WTC11 (cell line): ENCODE measurements around the gene ACSL4. TPM values are rescaled to one million over a fixed set of nuclear protein-coding genes. Genes with fewer than 3 reads are reported as not detected.

ENCODE experiments used
- ATAC-seq: fragments of 200-7000 bp; cut with Tn5 transposase; 2 replicates; pipeline ENCODE4 v1.10.0; 2021; ENCODE audit warnings: mild to moderate bottlenecking, moderate library complexity
- CTCF ChIA-PET: fragments of 300-600 bp; sonication (Branson Sonifier 250); formaldehyde crosslinking; loops from one replicate; lab custom pipeline; 2021; ENCODE audit warnings: antibody characterized with exemption; lab: Charles Lee
- POLR2A ChIA-PET: fragments of 350-600 bp; sonication (Branson Sonifier 250); formaldehyde crosslinking; loops from one replicate; lab custom pipeline; 2021; ENCODE audit warnings: antibody characterized with exemption; lab: Charles Lee
- DNase-seq: peaks from one replicate; pipeline ENCODE4 v3.0.0; 2021; ENCODE audit warnings: low spot score
- H3K27ac Mint-ChIP-seq: 2 replicates; pipeline ENCODE4 v1.8.0; 2021; ENCODE audit warnings: mixed read lengths
- H3K27me3 Mint-ChIP-seq: 2 replicates; pipeline ENCODE4 v1.8.0; 2021; ENCODE audit warnings: low read depth, mild to moderate bottlenecking, moderate library complexity, mixed read lengths
- H3K36me3 Mint-ChIP-seq: 2 replicates; pipeline ENCODE4 v1.8.0; 2021; ENCODE audit warnings: mixed read lengths
- H3K4me1 Mint-ChIP-seq: 2 replicates; pipeline ENCODE4 v1.8.0; 2022; ENCODE audit warnings: mixed read lengths
- H3K4me3 Mint-ChIP-seq: 2 replicates; pipeline ENCODE4 v1.8.0; 2021; ENCODE audit warnings: mild to moderate bottlenecking, moderate library complexity, mixed read lengths
- H3K9me3 Mint-ChIP-seq: 2 replicates; pipeline ENCODE4 v1.8.0; 2021; ENCODE audit warnings: mixed read lengths
- ATF1 ChIP-seq: sonication (generic); formaldehyde crosslinking; IDR thresholded peaks from 2 replicates; pipeline ENCODE4 v1.8.1; 2023; ENCODE audit warnings: mild to moderate bottlenecking, moderate library complexity, missing genetic modification reagents
- FOXP1 ChIP-seq: sonication (generic); formaldehyde crosslinking; IDR thresholded peaks from 2 replicates; pipeline ENCODE4 v1.8.0; 2022; ENCODE audit warnings: missing genetic modification reagents, mild to moderate bottlenecking, moderate library complexity, borderline replicate concordance
- GRHL2 ChIP-seq: fragments of 250-450 bp; sonication (Bioruptor Pico); IDR thresholded peaks from 2 replicates; pipeline ENCODE4 v1.8.0; 2022; ENCODE audit warnings: mild to moderate bottlenecking, moderate library complexity; ENCODE audit not compliant: insufficient replicate concordance, severe bottlenecking
- IRF2 ChIP-seq: sonication (generic); formaldehyde crosslinking; IDR thresholded peaks from 2 replicates; pipeline ENCODE4 v1.8.0; 2022; ENCODE audit warnings: low read depth, missing genetic modification reagents, borderline replicate concordance
- JAZF1 ChIP-seq: fragments of 250-450 bp; sonication (Bioruptor Pico); IDR thresholded peaks from 2 replicates; pipeline ENCODE4 v1.9.0; 2021; ENCODE audit warnings: moderate library complexity, mild to moderate bottlenecking, inconsistent platforms
- MYBL2 ChIP-seq: sonication (generic); formaldehyde crosslinking; IDR thresholded peaks from 2 replicates; pipeline ENCODE4 v1.8.1; 2023; ENCODE audit warnings: mild to moderate bottlenecking, moderate library complexity, missing genetic modification reagents
- NFATC4 ChIP-seq: fragments of 250-450 bp; sonication (Bioruptor Pico); IDR thresholded peaks from 2 replicates; pipeline ENCODE4 v1.9.0; 2021; ENCODE audit warnings: mild to moderate bottlenecking
- NR1H2 ChIP-seq: sonication (generic); formaldehyde crosslinking; IDR thresholded peaks from 2 replicates; pipeline ENCODE4 v1.9.0; 2021; ENCODE audit warnings: mild to moderate bottlenecking, moderate library complexity, missing genetic modification reagents
- OVOL2 ChIP-seq: fragments of 250-450 bp; sonication (Bioruptor Pico); IDR thresholded peaks from 2 replicates; pipeline ENCODE4 v1.9.0; 2021; ENCODE audit warnings: mild to moderate bottlenecking, borderline replicate concordance
- RELA ChIP-seq: sonication (generic); formaldehyde crosslinking; IDR thresholded peaks from 2 replicates; pipeline ENCODE4 v1.8.1; 2022; ENCODE audit warnings: missing genetic modification reagents, mild to moderate bottlenecking, borderline replicate concordance
- TP53 ChIP-seq: sonication (generic); formaldehyde crosslinking; IDR thresholded peaks from 2 replicates; pipeline ENCODE4 v1.8.1; 2023; ENCODE audit warnings: mild to moderate bottlenecking, missing genetic modification reagents
- ZNF317 ChIP-seq: sonication (generic); formaldehyde crosslinking; IDR thresholded peaks from 2 replicates; pipeline ENCODE4 v1.8.1; 2023; ENCODE audit warnings: low read depth, mild to moderate bottlenecking, moderate library complexity, missing genetic modification reagents, borderline replicate concordance
- ZNF425 ChIP-seq: fragments of 250-450 bp; sonication (Bioruptor Pico); conservative IDR thresholded peaks from 2 replicates; pipeline ENCODE4 v1.9.0; 2021; ENCODE audit warnings: mild to moderate bottlenecking
- ZSCAN18 ChIP-seq: fragments of 250-450 bp; sonication (Bioruptor Pico); IDR thresholded peaks from 2 replicates; pipeline ENCODE4 v2.1.2; 2022; ENCODE audit warnings: mild to moderate bottlenecking, moderate library complexity
- total RNA-seq: library from RNA; stranded (reverse); gene quantifications from 3 replicates; pipeline ENCODE4 v1.2.3, GENCODE V29; 2021
- TF ChIP-seq, protein P1 (sequence below): sonication (generic); formaldehyde crosslinking; IDR thresholded peaks from 2 replicates; pipeline ENCODE4 v1.8.0; 2022; ENCODE audit warnings: mild to moderate bottlenecking, missing genetic modification reagents
- TF ChIP-seq, protein P2 (sequence below): sonication (generic); formaldehyde crosslinking; IDR thresholded peaks from 2 replicates; pipeline ENCODE4 v1.8.1; 2023; ENCODE audit warnings: mild to moderate bottlenecking, missing genetic modification reagents
- TF ChIP-seq, protein P3 (sequence below): sonication (generic); formaldehyde crosslinking; conservative IDR thresholded peaks from 2 replicates; pipeline ENCODE4 v1.8.1; 2023; ENCODE audit warnings: mild to moderate bottlenecking, low read depth, missing genetic modification reagents, moderate library complexity
- TF ChIP-seq, protein P4 (sequence below): sonication (generic); formaldehyde crosslinking; IDR thresholded peaks from 2 replicates; pipeline ENCODE4 v1.8.1; 2023; ENCODE audit warnings: mild to moderate bottlenecking, missing genetic modification reagents, borderline replicate concordance
- TF ChIP-seq, protein P5 (sequence below): fragments of 250-450 bp; sonication (Bioruptor Pico); IDR thresholded peaks from 2 replicates; pipeline ENCODE4 v1.8.0; 2021; ENCODE audit warnings: mild to moderate bottlenecking

The ACSL4 gene
- total RNA-seq, 1 experiment from 2014 or later = 57.7 TPM

DNA sequence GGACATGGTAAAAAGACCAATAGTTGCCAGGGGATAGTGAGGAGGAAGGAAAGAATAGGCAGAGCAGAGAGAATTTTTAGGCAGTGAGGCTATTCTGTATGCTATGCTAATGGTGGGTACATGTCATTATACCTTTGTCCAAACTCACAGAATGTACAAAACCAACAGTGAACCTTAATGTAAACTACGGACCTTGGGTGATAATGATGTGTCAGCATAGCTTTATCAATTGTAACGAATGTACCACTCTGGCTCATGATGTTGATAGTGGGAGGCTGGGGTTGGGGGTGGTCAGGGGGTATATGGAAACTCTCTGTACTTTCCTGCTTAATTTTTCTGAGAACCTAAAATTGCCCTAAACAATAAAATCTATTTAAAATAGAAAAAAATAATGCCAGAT is 37.7 kb upstream of the ACSL4 start:
- POLR2A ChIA-PET = no interaction called here
- Mint-ChIP-seq H3K27me3 (no peaks in the 10 kb centered on the region; the same call in 1 of the 2 replicates), H3K36me3 (peaks cover 10% of the 10 kb centered on the region; the same call in 1 of the 2 replicates), H3K27ac (no peak overlapping the region), H3K9me3 (peaks cover 15% of the 10 kb centered on the region), H3K4me3 (no peak overlapping the region), H3K4me1 (peaks cover 16% of the 10 kb centered on the region)
- no peak for DNase-seq
- CTCF ChIA-PET = no interaction called here
- no peak for ATAC-seq
- TF ChIP-seq IRF2 (CRISPR knock-in tag) (no peak), ATF1 (CRISPR knock-in tag) (no peak), JAZF1 (CRISPR knock-in tag) (no peak), OVOL2 (CRISPR knock-in tag) (no peak), ZNF317 (no peak), NR1H2 (no peak), GRHL2 (no peak), NFATC4 (CRISPR knock-in tag) (no peak), ZSCAN18 (CRISPR knock-in tag) (no peak), TP53 (CRISPR knock-in tag) (no peak)
- TF ChIP-seq, protein P1, sequence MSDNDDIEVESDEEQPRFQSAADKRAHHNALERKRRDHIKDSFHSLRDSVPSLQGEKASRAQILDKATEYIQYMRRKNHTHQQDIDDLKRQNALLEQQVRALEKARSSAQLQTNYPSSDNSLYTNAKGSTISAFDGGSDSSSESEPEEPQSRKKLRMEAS (CRISPR knock-in tag) = no peak
- TF ChIP-seq, protein P2, sequence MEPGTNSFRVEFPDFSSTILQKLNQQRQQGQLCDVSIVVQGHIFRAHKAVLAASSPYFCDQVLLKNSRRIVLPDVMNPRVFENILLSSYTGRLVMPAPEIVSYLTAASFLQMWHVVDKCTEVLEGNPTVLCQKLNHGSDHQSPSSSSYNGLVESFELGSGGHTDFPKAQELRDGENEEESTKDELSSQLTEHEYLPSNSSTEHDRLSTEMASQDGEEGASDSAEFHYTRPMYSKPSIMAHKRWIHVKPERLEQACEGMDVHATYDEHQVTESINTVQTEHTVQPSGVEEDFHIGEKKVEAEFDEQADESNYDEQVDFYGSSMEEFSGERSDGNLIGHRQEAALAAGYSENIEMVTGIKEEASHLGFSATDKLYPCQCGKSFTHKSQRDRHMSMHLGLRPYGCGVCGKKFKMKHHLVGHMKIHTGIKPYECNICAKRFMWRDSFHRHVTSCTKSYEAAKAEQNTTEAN (CRISPR knock-in tag) = no peak

- no peak overlapping the region for H3K4me3 Mint-ChIP-seq
- peaks cover 22% of the 10 kb centered on the region for H3K4me1 Mint-ChIP-seq
- H3K9me3 Mint-ChIP-seq = peaks cover 5% of the 10 kb centered on the region; the same call in 1 of the 2 replicates
- ATAC-seq = peak; percentile 74
- no peaks in the 10 kb centered on the region for H3K36me3 Mint-ChIP-seq
- no peaks in the 10 kb centered on the region for H3K27me3 Mint-ChIP-seq
- TF ChIP-seq FOXP1 (CRISPR knock-in tag) = no peak
- TF ChIP-seq, protein P3, sequence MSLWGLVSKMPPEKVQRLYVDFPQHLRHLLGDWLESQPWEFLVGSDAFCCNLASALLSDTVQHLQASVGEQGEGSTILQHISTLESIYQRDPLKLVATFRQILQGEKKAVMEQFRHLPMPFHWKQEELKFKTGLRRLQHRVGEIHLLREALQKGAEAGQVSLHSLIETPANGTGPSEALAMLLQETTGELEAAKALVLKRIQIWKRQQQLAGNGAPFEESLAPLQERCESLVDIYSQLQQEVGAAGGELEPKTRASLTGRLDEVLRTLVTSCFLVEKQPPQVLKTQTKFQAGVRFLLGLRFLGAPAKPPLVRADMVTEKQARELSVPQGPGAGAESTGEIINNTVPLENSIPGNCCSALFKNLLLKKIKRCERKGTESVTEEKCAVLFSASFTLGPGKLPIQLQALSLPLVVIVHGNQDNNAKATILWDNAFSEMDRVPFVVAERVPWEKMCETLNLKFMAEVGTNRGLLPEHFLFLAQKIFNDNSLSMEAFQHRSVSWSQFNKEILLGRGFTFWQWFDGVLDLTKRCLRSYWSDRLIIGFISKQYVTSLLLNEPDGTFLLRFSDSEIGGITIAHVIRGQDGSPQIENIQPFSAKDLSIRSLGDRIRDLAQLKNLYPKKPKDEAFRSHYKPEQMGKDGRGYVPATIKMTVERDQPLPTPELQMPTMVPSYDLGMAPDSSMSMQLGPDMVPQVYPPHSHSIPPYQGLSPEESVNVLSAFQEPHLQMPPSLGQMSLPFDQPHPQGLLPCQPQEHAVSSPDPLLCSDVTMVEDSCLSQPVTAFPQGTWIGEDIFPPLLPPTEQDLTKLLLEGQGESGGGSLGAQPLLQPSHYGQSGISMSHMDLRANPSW (CRISPR knock-in tag) = no peak
- TF ChIP-seq RELA (CRISPR knock-in tag) = no peak
- TF ChIP-seq, protein P4, sequence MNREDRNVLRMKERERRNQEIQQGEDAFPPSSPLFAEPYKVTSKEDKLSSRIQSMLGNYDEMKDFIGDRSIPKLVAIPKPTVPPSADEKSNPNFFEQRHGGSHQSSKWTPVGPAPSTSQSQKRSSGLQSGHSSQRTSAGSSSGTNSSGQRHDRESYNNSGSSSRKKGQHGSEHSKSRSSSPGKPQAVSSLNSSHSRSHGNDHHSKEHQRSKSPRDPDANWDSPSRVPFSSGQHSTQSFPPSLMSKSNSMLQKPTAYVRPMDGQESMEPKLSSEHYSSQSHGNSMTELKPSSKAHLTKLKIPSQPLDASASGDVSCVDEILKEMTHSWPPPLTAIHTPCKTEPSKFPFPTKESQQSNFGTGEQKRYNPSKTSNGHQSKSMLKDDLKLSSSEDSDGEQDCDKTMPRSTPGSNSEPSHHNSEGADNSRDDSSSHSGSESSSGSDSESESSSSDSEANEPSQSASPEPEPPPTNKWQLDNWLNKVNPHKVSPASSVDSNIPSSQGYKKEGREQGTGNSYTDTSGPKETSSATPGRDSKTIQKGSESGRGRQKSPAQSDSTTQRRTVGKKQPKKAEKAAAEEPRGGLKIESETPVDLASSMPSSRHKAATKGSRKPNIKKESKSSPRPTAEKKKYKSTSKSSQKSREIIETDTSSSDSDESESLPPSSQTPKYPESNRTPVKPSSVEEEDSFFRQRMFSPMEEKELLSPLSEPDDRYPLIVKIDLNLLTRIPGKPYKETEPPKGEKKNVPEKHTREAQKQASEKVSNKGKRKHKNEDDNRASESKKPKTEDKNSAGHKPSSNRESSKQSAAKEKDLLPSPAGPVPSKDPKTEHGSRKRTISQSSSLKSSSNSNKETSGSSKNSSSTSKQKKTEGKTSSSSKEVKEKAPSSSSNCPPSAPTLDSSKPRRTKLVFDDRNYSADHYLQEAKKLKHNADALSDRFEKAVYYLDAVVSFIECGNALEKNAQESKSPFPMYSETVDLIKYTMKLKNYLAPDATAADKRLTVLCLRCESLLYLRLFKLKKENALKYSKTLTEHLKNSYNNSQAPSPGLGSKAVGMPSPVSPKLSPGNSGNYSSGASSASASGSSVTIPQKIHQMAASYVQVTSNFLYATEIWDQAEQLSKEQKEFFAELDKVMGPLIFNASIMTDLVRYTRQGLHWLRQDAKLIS (CRISPR knock-in tag) = no peak
- no peak for TF ChIP-seq MYBL2 (CRISPR knock-in tag)
- TF ChIP-seq, protein P5, sequence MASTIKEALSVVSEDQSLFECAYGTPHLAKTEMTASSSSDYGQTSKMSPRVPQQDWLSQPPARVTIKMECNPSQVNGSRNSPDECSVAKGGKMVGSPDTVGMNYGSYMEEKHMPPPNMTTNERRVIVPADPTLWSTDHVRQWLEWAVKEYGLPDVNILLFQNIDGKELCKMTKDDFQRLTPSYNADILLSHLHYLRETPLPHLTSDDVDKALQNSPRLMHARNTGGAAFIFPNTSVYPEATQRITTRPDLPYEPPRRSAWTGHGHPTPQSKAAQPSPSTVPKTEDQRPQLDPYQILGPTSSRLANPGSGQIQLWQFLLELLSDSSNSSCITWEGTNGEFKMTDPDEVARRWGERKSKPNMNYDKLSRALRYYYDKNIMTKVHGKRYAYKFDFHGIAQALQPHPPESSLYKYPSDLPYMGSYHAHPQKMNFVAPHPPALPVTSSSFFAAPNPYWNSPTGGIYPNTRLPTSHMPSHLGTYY (CRISPR knock-in tag) = no peak
- TF ChIP-seq ZNF425 (CRISPR knock-in tag) = no peak
- ChIA-PET CTCF (interaction anchor here (1.7 kb wide), 1 partner anchor 48 kb away, joined by 4 read pairs; no protein-coding TSS in a partner anchor), POLR2A (no interaction called here)
- H3K27ac Mint-ChIP-seq = no peak overlapping the region
- DNase-seq = no peak
Measured at GRCh38 chrX:109760922-109761250, 27.8 kb upstream of the ACSL4 start.
